ENCODE measurements around the gene NAE1.
"Not testable (repeated sequence)": the region's sequence is repeated elsewhere in the genome, so short reads cannot be mapped to it uniquely, and the experiment has no call there.

The NAE1 gene

DNA sequence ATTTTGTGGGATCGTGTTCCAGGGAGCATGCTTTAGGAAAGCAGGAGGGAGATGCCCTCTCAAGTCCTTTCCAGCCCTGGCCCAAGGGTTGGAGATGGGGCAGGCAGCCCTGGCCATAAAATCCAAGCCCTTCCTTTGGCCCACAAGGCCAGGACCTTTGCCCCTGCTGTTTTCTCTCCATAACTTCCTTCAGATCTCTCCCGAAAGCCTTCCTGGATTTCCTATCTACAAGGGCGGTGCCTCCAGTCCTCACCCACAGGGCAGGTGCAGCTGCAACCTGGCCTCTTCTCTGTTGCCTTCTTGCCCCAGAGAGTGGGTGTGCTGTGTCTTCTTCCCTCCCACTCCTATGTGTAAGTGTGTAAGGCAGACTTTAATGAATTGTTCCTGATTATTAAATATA lies 41.1 kb upstream of the NAE1 start:
- no peak for DNase-seq (ENCODE audit: low read depth)
- TF ChIP-seq, protein P1, sequence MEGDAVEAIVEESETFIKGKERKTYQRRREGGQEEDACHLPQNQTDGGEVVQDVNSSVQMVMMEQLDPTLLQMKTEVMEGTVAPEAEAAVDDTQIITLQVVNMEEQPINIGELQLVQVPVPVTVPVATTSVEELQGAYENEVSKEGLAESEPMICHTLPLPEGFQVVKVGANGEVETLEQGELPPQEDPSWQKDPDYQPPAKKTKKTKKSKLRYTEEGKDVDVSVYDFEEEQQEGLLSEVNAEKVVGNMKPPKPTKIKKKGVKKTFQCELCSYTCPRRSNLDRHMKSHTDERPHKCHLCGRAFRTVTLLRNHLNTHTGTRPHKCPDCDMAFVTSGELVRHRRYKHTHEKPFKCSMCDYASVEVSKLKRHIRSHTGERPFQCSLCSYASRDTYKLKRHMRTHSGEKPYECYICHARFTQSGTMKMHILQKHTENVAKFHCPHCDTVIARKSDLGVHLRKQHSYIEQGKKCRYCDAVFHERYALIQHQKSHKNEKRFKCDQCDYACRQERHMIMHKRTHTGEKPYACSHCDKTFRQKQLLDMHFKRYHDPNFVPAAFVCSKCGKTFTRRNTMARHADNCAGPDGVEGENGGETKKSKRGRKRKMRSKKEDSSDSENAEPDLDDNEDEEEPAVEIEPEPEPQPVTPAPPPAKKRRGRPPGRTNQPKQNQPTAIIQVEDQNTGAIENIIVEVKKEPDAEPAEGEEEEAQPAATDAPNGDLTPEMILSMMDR (IDR thresholded peaks at IDR 0.05; ENCODE audit: insufficient read depth, low read depth, low read length, missing control alignments), result no peak

DNA sequence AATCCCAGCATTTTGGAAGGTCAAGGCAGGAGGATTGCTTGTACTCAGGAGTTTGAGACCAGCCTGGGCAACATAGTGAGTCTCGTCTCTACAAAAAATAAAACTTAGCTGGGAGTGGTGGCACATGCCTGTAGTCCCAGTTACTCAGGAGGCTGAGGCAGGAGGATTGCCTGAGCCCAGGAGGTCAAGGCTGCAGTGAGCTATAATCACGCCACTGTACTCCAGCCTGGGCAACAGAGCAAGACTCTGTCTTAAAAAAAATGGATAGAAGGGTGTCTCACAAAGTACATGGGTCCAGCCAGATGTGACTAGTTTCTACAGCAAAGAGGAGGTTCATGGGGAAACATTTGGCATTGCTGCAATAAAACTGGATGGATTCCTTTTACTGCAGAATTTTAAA lies 40.6 kb upstream of the NAE1 start:
- H3K4me3 ChIP-seq (ENCODE audit: low read depth, low read length); DNase-seq (ENCODE audit: low read depth): not testable (repeated sequence)

More for the DNA sequence above, 41.1 kb upstream of the NAE1 start:
- no peak overlapping the region for H3K4me3 ChIP-seq (ENCODE audit: low read depth, low read length)

DNA sequence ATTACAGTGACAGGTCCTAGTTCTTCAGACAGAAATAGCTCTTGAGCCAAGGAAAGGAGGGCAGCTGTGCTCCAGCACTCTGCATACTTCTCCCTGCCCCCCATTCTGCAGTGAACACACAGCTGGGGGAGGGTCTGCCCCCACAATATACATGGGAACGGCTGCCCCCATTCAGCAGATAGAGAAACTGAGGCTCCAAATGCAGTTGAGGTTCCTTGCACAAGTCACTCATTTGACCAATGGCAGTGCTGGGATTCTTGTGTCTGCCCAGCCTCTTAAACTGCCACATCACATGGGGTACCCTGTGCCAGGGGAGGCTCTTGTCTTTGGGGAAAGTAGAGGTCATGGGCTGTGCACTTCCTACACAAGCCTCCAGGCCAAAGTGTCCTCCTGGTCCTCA lies 38.6 kb upstream of the NAE1 start:
- DNase-seq (ENCODE audit: low read depth), result no peak
- H3K4me3 ChIP-seq (ENCODE audit: low read depth, low read length), result no peak overlapping the region
- TF ChIP-seq, protein P1 (IDR thresholded peaks at IDR 0.05; ENCODE audit: insufficient read depth, low read depth, low read length, missing control alignments), result no peak

DNA sequence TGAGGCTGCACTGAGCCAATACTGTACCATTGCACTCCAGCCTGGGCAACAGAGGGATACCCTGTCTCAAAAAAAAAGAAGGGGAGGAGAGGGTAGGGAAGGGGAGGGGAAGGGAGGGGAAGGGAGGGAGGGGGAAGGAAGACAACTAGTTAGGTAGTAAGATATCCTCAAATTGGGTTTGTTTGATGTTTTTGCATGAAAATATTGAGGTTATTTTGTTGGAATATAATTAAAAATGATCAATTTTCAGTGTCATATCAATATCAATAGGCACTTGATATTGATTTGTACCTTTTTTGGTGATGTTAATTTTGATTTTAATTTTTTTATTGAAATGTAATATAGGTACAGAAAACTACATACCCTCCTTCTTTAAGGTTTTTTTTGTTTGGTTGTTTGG lies 32.9 kb upstream of the NAE1 start:
- H3K4me3 ChIP-seq (ENCODE audit: low read depth, low read length), result no peak overlapping the region
- no peak for DNase-seq (ENCODE audit: low read depth)
- TF ChIP-seq, protein P1 (IDR thresholded peaks at IDR 0.05; ENCODE audit: insufficient read depth, low read depth, low read length, missing control alignments), result no peak

DNA sequence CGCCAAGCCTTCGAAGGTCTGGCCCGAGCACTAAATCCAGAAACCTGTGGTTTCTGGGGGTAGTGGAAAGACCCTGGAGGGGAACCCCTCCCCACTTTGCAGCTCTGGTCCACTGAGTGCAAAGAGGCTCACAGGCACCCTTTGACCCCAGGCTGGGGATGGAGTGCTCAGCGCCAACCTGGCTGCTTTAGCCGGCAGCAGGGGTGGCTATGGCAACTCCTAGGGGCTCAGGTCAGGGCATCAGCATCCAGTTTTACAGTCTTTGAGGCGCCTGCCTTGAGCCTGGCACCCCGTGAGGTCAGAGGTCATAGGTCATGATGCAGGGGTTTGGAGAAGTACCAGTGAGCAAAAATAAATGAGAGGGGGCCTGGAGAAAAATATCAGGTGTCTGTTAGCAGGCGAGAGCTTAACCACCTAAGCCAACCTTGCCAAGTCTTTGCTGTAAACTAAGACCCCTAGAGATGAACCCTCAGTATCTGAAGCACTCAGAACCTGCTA lies 31.3 kb upstream of the NAE1 start:
- TF ChIP-seq, protein P1 (IDR thresholded peaks at IDR 0.05; ENCODE audit: insufficient read depth, low read depth, low read length, missing control alignments), result no peak
- DNase-seq (ENCODE audit: low read depth), result no peak

DNA sequence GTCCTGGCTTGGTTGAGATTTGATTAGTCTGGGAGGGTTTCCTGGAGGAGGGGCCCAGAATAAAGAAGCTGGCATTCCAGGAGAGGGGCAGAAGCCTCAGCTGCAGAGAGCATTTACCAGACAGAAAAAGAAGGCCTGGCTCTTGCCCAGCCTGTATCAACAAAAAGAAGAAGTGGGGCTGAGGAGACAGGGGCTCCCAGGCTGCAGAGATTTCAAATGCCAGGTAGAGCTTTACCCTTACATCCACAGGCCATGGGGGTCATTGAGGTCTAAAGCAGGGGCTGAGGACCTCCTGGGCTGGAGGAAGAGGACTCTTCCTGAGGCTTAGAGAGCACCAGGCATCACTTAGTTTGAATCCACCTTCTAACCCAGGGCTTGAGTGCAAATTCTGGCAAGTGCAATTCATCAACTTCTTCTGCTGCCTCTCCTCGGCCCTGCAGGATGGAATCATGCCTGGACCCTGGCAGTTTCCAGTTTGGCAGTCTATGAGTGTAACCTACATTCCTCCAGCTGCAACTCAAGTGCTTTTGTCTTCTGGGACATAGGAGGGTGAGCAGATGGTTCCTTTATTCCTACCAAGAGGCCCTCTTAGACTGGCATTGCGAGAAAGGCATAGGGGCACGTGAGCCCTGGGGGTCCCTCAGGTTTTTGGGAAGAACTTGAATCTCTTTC lies 28.8 kb upstream of the NAE1 start:
- TF ChIP-seq, protein P1 (IDR thresholded peaks at IDR 0.05; ENCODE audit: insufficient read depth, low read depth, low read length, missing control alignments), result no peak
- no peak overlapping the region for H3K4me3 ChIP-seq (ENCODE audit: low read depth, low read length)
- no peak for DNase-seq (ENCODE audit: low read depth)

More for the DNA sequence above, 31.3 kb upstream of the NAE1 start:
- no peak overlapping the region for H3K4me3 ChIP-seq (ENCODE audit: low read depth, low read length)

DNA sequence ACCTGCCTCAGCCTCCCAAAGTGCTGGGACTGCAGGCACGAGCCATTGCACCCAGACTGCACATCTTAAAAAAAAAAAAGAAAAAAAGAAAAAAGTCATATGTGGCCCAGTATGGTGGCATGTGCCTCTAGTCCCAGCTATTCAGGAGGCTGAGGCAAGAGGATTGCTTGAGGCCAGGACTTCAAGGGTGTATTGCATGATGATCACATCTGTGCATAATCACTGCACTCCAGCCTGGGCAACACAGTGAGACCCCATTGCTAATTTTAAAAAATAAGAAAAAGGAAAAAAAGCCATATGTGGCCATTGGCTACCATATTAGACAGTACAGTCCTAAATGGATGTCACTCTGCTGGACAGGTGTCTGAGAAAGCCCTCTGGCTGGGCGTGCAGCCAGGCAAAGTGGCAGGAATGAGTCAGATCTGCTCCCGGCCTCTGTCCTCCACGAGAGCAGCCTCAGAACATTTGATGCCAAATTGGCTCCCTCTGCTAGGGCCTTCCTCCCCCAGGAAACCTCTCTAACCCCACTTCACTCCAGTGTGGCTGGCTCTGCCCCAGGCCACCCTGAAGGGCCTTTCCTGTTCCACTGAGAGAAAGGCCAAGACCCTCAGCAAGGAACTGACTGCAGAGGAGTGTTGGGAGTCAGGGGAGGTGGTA lies 28.1 kb upstream of the NAE1 start:
- TF ChIP-seq, protein P1 (IDR thresholded peaks at IDR 0.05; ENCODE audit: insufficient read depth, low read depth, low read length, missing control alignments), result no peak
- DNase-seq (ENCODE audit: low read depth), result peak; percentile 56
- no peak overlapping the region for H3K4me3 ChIP-seq (ENCODE audit: low read depth, low read length)

Data from GM12865 (cell line).